Activated T-cell treated with anti-CD3 and anti-CD28 coated beads, Interleukin-2, amount 50 U/mL, for 4 hours (primary cell): ENCODE measurements around the gene TMEM190. TPM values are rescaled to one million over a fixed set of nuclear protein-coding genes. Genes with fewer than 3 reads are reported as not detected.
"Not testable (repeated sequence)": the region's sequence is repeated elsewhere in the genome, so short reads cannot be mapped to it uniquely, and the experiment has no call there.

ENCODE experiments used
- ATAC-seq, 2 donors: fragments of 200-7000 bp; cut with Tn5 transposase; one replicate each; pipeline ENCODE4 v1.10.0; 2021
- DNase-seq: peaks from one replicate; pipeline ENCODE4 v3.0.0-alpha.2; 2020
- H3K27me3 Mint-ChIP-seq: one replicate; pipeline ENCODE4 v1.8.0; 2021; ENCODE audit warnings: low read depth, mixed read lengths
- H3K36me3 Mint-ChIP-seq: one replicate; pipeline ENCODE4 v1.8.0; 2022; ENCODE audit warnings: mixed read lengths; ENCODE audit not compliant: insufficient read depth
- H3K4me1 Mint-ChIP-seq: one replicate; pipeline ENCODE4 v1.8.0; 2021; ENCODE audit warnings: low read depth, mixed read lengths
- H3K4me3 Mint-ChIP-seq: one replicate; pipeline ENCODE4 v1.8.0; 2021; ENCODE audit warnings: mild to moderate bottlenecking, moderate library complexity, mixed read lengths
- H3K9me3 Mint-ChIP-seq: one replicate; pipeline ENCODE4 v1.8.0; 2021; ENCODE audit warnings: mixed read lengths
- total RNA-seq, 3 donors: library from RNA; stranded (reverse); gene quantifications; one replicate each; pipeline ENCODE4 v1.2.1, GENCODE V29; 2021

Gene TMEM190
- not detected for total RNA-seq

GRCh38 chr19:55376241-55376933 is at the start of gene TMEM190:
TSS of gene TMEM190 (plus strand) at chr19:55376826. CDS start at chr19:55376854, 28 bp downstream.
- Mint-ChIP-seq H3K4me1 (peaks cover 3% of the 10 kb centered on the region), H3K4me3 (no peak within 1 kb of the TSS)

GRCh38 chr19:55328774-55329318 is 47.8 kb upstream of the TMEM190 start:
- peaks cover 10% of the 10 kb centered on the region for H3K27me3 Mint-ChIP-seq
- H3K4me3 Mint-ChIP-seq, H3K4me1 Mint-ChIP-seq, H3K9me3 Mint-ChIP-seq, H3K36me3 Mint-ChIP-seq, ATAC-seq, DNase-seq: not testable (repeated sequence)

More at GRCh38 chr19:55376241-55376933, at the start of gene TMEM190:
- H3K36me3 Mint-ChIP-seq, result no peaks in the 10 kb centered on the region
- no peak for ATAC-seq
- DNase-seq, result no peak
- peaks cover 25% of the 10 kb centered on the region for H3K27me3 Mint-ChIP-seq
- no peaks in the 10 kb centered on the region for H3K9me3 Mint-ChIP-seq

- ATAC-seq, H3K36me3 Mint-ChIP-seq, DNase-seq, H3K9me3 Mint-ChIP-seq, H3K4me1 Mint-ChIP-seq, H3K4me3 Mint-ChIP-seq: not testable (repeated sequence)
- H3K27me3 Mint-ChIP-seq, result peaks cover 13% of the 10 kb centered on the region
Measured at GRCh38 chr19:55329791-55330190, 46.8 kb upstream of the TMEM190 start.

GRCh38 chr19:55333870-55334269 is 42.8 kb upstream of the TMEM190 start:
- ATAC-seq (no peak), DNase-seq (no peak)
- peaks cover 14% of the 10 kb centered on the region for H3K27me3 Mint-ChIP-seq
- H3K36me3 Mint-ChIP-seq, result no peaks in the 10 kb centered on the region
- H3K4me1 Mint-ChIP-seq, result peaks cover 5% of the 10 kb centered on the region
- H3K9me3 Mint-ChIP-seq, result no peaks in the 10 kb centered on the region
- H3K4me3 Mint-ChIP-seq, result no peak overlapping the region

GRCh38 chr19:55336101-55336500 is 40.5 kb upstream of the TMEM190 start:
- ATAC-seq, result no peak
- Mint-ChIP-seq H3K4me1 (peaks cover 18% of the 10 kb centered on the region), H3K27me3 (peaks cover 12% of the 10 kb centered on the region), H3K36me3 (no peaks in the 10 kb centered on the region), H3K4me3 (no peak overlapping the region), H3K9me3 (no peaks in the 10 kb centered on the region)
- no peak for DNase-seq

- Mint-ChIP-seq H3K36me3 (no peaks in the 10 kb centered on the region), H3K4me1 (peaks cover 22% of the 10 kb centered on the region), H3K4me3 (peak within 1 kb of the TSS; percentile 89), H3K9me3 (no peaks in the 10 kb centered on the region), H3K27me3 (peaks cover 2% of the 10 kb centered on the region)
- ATAC-seq (peak; percentile 87), DNase-seq (peak; percentile 100)
Measured at GRCh38 chr19:55339105-55339888, 37.3 kb upstream of the TMEM190 start, which contains the start of gene KMT5C. TSS of gene KMT5C (plus strand) at chr19:55339876. CDS start at chr19:55341937, 2,061 bp downstream.

GRCh38 chr19:55339889-55340783 is 36.5 kb upstream of the TMEM190 start:
- Mint-ChIP-seq H3K36me3 (peaks cover 3% of the 10 kb centered on the region), H3K27me3 (peaks cover under 1% of the 10 kb centered on the region), H3K4me1 (peaks cover 22% of the 10 kb centered on the region), H3K4me3 (peak overlapping the region; percentile 89), H3K9me3 (no peaks in the 10 kb centered on the region)
- DNase-seq (no peak), ATAC-seq (no peak)

GRCh38 chr19:55340784-55341147 is 35.9 kb upstream of the TMEM190 start:
- no peak for DNase-seq
- peaks cover 6% of the 10 kb centered on the region for H3K36me3 Mint-ChIP-seq
- H3K4me1 Mint-ChIP-seq, result peaks cover 22% of the 10 kb centered on the region
- H3K9me3 Mint-ChIP-seq, result no peaks in the 10 kb centered on the region
- H3K4me3 Mint-ChIP-seq, result peak overlapping the region; percentile 80
- no peaks in the 10 kb centered on the region for H3K27me3 Mint-ChIP-seq
- no peak for ATAC-seq

- peaks cover 22% of the 10 kb centered on the region for H3K4me1 Mint-ChIP-seq
- H3K27me3 Mint-ChIP-seq, result no peaks in the 10 kb centered on the region
- peak overlapping the region; percentile 80 for H3K4me3 Mint-ChIP-seq
- ATAC-seq (no peak), DNase-seq (peak; percentile 29)
- peaks cover 6% of the 10 kb centered on the region for H3K36me3 Mint-ChIP-seq
- H3K9me3 Mint-ChIP-seq, result no peaks in the 10 kb centered on the region
Measured at GRCh38 chr19:55341171-55341588, 35.4 kb upstream of the TMEM190 start.

- H3K36me3 Mint-ChIP-seq, result peaks cover 6% of the 10 kb centered on the region
Measured at GRCh38 chr19:55341595-55342531, 34.8 kb upstream of the TMEM190 start.

GRCh38 chr19:55344444-55344843 is 32.2 kb upstream of the TMEM190 start:
- ATAC-seq (no peak), DNase-seq (no peak)
- H3K36me3 Mint-ChIP-seq, result peaks cover 6% of the 10 kb centered on the region
- H3K4me3 Mint-ChIP-seq, result no peak overlapping the region
- H3K4me1 Mint-ChIP-seq, result peaks cover 15% of the 10 kb centered on the region
- no peaks in the 10 kb centered on the region for H3K27me3 Mint-ChIP-seq
- H3K9me3 Mint-ChIP-seq, result no peaks in the 10 kb centered on the region

More at GRCh38 chr19:55341595-55342531, 34.8 kb upstream of the TMEM190 start:
- H3K9me3 Mint-ChIP-seq, result no peaks in the 10 kb centered on the region
- ATAC-seq, result no peak
- peaks cover 22% of the 10 kb centered on the region for H3K4me1 Mint-ChIP-seq
- no peaks in the 10 kb centered on the region for H3K27me3 Mint-ChIP-seq
- peak overlapping the region; percentile 38 for H3K4me3 Mint-ChIP-seq
- no peak for DNase-seq

GRCh38 chr19:55345101-55345817 is 31.4 kb upstream of the TMEM190 start:
- ATAC-seq (no peak), DNase-seq (no peak)
- H3K4me1 Mint-ChIP-seq, result peaks cover 12% of the 10 kb centered on the region
- H3K27me3 Mint-ChIP-seq, result peaks cover under 1% of the 10 kb centered on the region
- H3K4me3 Mint-ChIP-seq, result no peak overlapping the region
- H3K9me3 Mint-ChIP-seq, result no peaks in the 10 kb centered on the region
- H3K36me3 Mint-ChIP-seq, result peaks cover 6% of the 10 kb centered on the region
